HEK293 (cell line): ENCODE results near the gene CENPP.

Source experiments
- CTCF ChIA-PET: fragments of 350-600 bp; formaldehyde crosslinking; extraction: SDS; loops from one replicate; lab custom pipeline; 2021; ENCODE audit warnings: antibody characterized with exemption; lab: Yijun Ruan, JAX
- POLR2A ChIA-PET: fragments of 300-600 bp; formaldehyde crosslinking; extraction: SDS; loops from one replicate; lab custom pipeline; 2020; ENCODE audit warnings: antibody characterized with exemption, inconsistent platforms; lab: Yijun Ruan, JAX
- H3K27ac ChIP-seq: fragments of 200-500 bp; sonication (Bioruptor generic); 2 replicates; pipeline ENCODE4 v1.5.1; 2014; ENCODE audit warnings: low read depth, low read length, control low read depth, inconsistent platforms; ENCODE audit errors: extremely low read depth
- H3K36me3 ChIP-seq, 2 experiments: fragments of 200-500 bp in 1 of 2; sonication (Bioruptor generic) in 1 of 2; 1 replicate in 1 of 2; 2 replicates in 1 of 2; pipeline ENCODE4 v1.5.1; 2014 to 2017; ENCODE audit warnings: inconsistent platforms in 2 of 2, low read length in 2 of 2; ENCODE audit not compliant: control insufficient read depth in 2 of 2, insufficient read depth in 1 of 2
- H3K4me1 ChIP-seq: fragments of 200-500 bp; sonication (Bioruptor generic); 2 replicates; pipeline ENCODE4 v1.5.1; 2014; ENCODE audit warnings: mild to moderate bottlenecking, low read length, inconsistent platforms; ENCODE audit not compliant: control insufficient read depth, insufficient read depth
- H3K4me3 ChIP-seq: 2 replicates; pipeline ENCODE4 v1.5.1; 2011; ENCODE audit warnings: low read depth, mild to moderate bottlenecking, control low read depth, low read length, moderate library complexity
- H3K9me3 ChIP-seq: fragments of 200-500 bp; sonication (Bioruptor generic); 2 replicates; pipeline ENCODE4 v1.5.1; 2014; ENCODE audit warnings: low read depth, low read length, inconsistent platforms; ENCODE audit not compliant: control insufficient read depth, insufficient read depth
- KLF7 ChIP-seq: fragments of 450-650 bp; formaldehyde crosslinking; IDR thresholded peaks from 2 replicates; pipeline ENCODE4 v1.5.1; 2016; ENCODE audit warnings: missing biosample characterization, missing genetic modification characterization, borderline replicate concordance
- KLF9 ChIP-seq: fragments of 450-650 bp; formaldehyde crosslinking; IDR thresholded peaks from 2 replicates; pipeline ENCODE4 v1.5.1; 2016; ENCODE audit warnings: missing biosample characterization, missing genetic modification characterization, low read depth
- ZNF138 ChIP-seq: fragments of 450-650 bp; formaldehyde crosslinking; IDR thresholded peaks from 2 replicates; pipeline ENCODE4 v1.5.1; 2016; ENCODE audit warnings: missing biosample characterization, missing genetic modification characterization, borderline replicate concordance
- ZNF174 ChIP-seq: fragments of 450-650 bp; formaldehyde crosslinking; IDR thresholded peaks from 2 replicates; pipeline ENCODE4 v1.5.0; 2017; ENCODE audit warnings: missing biosample characterization, mild to moderate bottlenecking, missing genetic modification characterization
- ZNF426 ChIP-seq: fragments of 450-650 bp; formaldehyde crosslinking; IDR thresholded peaks from 2 replicates; pipeline ENCODE4 v1.5.1; 2017; ENCODE audit warnings: missing biosample characterization, missing genetic modification characterization, mild to moderate bottlenecking, inconsistent platforms, moderate library complexity
- ZNF48 ChIP-seq: fragments of 450-650 bp; formaldehyde crosslinking; IDR thresholded peaks from 2 replicates; pipeline ENCODE4 v1.5.1; 2016; ENCODE audit warnings: missing biosample characterization, missing genetic modification characterization
- ZNF514 ChIP-seq: fragments of 450-650 bp; formaldehyde crosslinking; IDR thresholded peaks from 2 replicates; pipeline ENCODE4 v1.5.1; 2016; ENCODE audit warnings: missing biosample characterization, missing genetic modification characterization
- ZNF544 ChIP-seq: fragments of 450-650 bp; formaldehyde crosslinking; IDR thresholded peaks from 2 replicates; pipeline ENCODE4 v1.5.0; 2017; ENCODE audit warnings: missing biosample characterization, missing genetic modification characterization
- ZSCAN23 ChIP-seq: fragments of 450-650 bp; formaldehyde crosslinking; IDR thresholded peaks from 2 replicates; pipeline ENCODE4 v1.5.1; 2016; ENCODE audit warnings: missing biosample characterization, missing genetic modification characterization
- TF ChIP-seq, protein P1 (sequence below): fragments of 450-650 bp; formaldehyde crosslinking; IDR thresholded peaks from 2 replicates; pipeline ENCODE4 v1.5.1; 2016; ENCODE audit warnings: missing biosample characterization, missing genetic modification characterization
- TF ChIP-seq, protein P2 (sequence below): fragments of 450-650 bp; formaldehyde crosslinking; IDR thresholded peaks from 2 replicates; pipeline ENCODE4 v1.5.1; 2016; ENCODE audit warnings: missing biosample characterization, missing genetic modification characterization
- TF ChIP-seq, protein P3 (sequence below): fragments of 450-650 bp; formaldehyde crosslinking; IDR thresholded peaks from 2 replicates; pipeline ENCODE4 v1.5.1; 2017; ENCODE audit warnings: missing biosample characterization, missing genetic modification characterization
- TF ChIP-seq, protein P4 (sequence below): fragments of 450-650 bp; formaldehyde crosslinking; IDR thresholded peaks from 2 replicates; pipeline ENCODE4 v1.5.1; 2016; ENCODE audit warnings: missing biosample characterization, missing genetic modification characterization

CENPP gene

DNA sequence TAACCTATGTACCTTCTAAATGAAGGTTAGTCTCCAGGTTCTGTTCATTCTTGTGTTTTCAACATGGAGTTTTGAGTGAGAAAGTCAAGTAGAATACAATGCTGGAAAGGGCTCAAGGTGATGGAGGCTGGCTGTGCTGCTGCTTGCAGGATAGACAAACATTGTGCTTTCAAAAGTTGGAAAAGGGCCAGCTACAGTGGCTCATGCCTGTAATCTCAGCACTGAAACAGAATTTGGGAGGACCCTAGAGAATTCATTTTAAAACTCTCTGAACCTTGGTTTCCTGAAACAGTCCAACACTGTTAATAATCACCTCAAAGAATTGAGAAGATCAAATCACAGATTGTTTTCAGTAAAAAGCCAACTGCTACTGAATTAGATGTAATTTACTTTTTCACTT is 16.9 kb upstream of the CENPP start (continued):
- TF ChIP-seq, protein P1, sequence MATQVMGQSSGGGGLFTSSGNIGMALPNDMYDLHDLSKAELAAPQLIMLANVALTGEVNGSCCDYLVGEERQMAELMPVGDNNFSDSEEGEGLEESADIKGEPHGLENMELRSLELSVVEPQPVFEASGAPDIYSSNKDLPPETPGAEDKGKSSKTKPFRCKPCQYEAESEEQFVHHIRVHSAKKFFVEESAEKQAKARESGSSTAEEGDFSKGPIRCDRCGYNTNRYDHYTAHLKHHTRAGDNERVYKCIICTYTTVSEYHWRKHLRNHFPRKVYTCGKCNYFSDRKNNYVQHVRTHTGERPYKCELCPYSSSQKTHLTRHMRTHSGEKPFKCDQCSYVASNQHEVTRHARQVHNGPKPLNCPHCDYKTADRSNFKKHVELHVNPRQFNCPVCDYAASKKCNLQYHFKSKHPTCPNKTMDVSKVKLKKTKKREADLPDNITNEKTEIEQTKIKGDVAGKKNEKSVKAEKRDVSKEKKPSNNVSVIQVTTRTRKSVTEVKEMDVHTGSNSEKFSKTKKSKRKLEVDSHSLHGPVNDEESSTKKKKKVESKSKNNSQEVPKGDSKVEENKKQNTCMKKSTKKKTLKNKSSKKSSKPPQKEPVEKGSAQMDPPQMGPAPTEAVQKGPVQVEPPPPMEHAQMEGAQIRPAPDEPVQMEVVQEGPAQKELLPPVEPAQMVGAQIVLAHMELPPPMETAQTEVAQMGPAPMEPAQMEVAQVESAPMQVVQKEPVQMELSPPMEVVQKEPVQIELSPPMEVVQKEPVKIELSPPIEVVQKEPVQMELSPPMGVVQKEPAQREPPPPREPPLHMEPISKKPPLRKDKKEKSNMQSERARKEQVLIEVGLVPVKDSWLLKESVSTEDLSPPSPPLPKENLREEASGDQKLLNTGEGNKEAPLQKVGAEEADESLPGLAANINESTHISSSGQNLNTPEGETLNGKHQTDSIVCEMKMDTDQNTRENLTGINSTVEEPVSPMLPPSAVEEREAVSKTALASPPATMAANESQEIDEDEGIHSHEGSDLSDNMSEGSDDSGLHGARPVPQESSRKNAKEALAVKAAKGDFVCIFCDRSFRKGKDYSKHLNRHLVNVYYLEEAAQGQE (tag by site-specific recombination) = no peak
- TF ChIP-seq ZNF426 (no peak), ZNF544 (tag by site-specific recombination) (no peak), ZNF514 (tag by site-specific recombination) (no peak), ZNF48 (no peak)
- TF ChIP-seq, protein P2, sequence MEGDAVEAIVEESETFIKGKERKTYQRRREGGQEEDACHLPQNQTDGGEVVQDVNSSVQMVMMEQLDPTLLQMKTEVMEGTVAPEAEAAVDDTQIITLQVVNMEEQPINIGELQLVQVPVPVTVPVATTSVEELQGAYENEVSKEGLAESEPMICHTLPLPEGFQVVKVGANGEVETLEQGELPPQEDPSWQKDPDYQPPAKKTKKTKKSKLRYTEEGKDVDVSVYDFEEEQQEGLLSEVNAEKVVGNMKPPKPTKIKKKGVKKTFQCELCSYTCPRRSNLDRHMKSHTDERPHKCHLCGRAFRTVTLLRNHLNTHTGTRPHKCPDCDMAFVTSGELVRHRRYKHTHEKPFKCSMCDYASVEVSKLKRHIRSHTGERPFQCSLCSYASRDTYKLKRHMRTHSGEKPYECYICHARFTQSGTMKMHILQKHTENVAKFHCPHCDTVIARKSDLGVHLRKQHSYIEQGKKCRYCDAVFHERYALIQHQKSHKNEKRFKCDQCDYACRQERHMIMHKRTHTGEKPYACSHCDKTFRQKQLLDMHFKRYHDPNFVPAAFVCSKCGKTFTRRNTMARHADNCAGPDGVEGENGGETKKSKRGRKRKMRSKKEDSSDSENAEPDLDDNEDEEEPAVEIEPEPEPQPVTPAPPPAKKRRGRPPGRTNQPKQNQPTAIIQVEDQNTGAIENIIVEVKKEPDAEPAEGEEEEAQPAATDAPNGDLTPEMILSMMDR (tag by site-specific recombination) = no peak
- TF ChIP-seq, protein P3, sequence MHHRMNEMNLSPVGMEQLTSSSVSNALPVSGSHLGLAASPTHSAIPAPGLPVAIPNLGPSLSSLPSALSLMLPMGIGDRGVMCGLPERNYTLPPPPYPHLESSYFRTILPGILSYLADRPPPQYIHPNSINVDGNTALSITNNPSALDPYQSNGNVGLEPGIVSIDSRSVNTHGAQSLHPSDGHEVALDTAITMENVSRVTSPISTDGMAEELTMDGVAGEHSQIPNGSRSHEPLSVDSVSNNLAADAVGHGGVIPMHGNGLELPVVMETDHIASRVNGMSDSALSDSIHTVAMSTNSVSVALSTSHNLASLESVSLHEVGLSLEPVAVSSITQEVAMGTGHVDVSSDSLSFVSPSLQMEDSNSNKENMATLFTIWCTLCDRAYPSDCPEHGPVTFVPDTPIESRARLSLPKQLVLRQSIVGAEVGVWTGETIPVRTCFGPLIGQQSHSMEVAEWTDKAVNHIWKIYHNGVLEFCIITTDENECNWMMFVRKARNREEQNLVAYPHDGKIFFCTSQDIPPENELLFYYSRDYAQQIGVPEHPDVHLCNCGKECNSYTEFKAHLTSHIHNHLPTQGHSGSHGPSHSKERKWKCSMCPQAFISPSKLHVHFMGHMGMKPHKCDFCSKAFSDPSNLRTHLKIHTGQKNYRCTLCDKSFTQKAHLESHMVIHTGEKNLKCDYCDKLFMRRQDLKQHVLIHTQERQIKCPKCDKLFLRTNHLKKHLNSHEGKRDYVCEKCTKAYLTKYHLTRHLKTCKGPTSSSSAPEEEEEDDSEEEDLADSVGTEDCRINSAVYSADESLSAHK (tag by site-specific recombination) = no peak

DNA sequence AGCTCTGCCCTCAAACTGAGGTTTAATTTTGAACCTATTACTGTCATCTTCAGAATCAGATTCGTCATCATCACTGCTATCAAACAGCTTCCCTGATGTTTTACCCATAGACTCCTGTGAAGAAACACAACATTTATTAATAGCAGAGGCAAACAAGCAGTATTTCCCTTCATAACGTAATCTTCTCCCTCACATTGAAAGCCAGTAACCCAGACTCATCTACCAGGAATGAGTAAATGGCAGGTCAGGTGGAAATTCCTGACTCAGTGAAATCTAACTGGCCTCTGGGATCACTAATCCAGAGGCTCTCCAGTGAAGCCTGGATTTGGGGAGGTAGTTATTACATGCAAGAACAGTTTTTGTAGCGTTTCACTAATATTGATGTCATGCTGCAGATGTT is 15.2 kb upstream of the CENPP start:
- no peaks in the 10 kb centered on the region for H3K4me1 ChIP-seq
- ChIA-PET CTCF (interaction anchor here (0.7 kb wide), 1 partner anchor 187 kb away, joined by 3 read pairs; no protein-coding TSS in a partner anchor), POLR2A (no interaction called here)
- TF ChIP-seq, protein P4, sequence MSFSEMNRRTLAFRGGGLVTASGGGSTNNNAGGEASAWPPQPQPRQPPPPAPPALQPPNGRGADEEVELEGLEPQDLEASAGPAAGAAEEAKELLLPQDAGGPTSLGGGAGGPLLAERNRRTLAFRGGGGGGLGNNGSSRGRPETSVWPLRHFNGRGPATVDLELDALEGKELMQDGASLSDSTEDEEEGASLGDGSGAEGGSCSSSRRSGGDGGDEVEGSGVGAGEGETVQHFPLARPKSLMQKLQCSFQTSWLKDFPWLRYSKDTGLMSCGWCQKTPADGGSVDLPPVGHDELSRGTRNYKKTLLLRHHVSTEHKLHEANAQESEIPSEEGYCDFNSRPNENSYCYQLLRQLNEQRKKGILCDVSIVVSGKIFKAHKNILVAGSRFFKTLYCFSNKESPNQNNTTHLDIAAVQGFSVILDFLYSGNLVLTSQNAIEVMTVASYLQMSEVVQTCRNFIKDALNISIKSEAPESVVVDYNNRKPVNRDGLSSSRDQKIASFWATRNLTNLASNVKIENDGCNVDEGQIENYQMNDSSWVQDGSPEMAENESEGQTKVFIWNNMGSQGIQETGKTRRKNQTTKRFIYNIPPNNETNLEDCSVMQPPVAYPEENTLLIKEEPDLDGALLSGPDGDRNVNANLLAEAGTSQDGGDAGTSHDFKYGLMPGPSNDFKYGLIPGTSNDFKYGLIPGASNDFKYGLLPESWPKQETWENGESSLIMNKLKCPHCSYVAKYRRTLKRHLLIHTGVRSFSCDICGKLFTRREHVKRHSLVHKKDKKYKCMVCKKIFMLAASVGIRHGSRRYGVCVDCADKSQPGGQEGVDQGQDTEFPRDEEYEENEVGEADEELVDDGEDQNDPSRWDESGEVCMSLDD (tag by site-specific recombination) = no peak
- TF ChIP-seq KLF9 (tag by site-specific recombination) (no peak), ZNF138 (tag by site-specific recombination) (no peak), ZNF174 (no peak), ZSCAN23 (tag by site-specific recombination) (no peak), KLF7 (tag by site-specific recombination) (no peak)
- TF ChIP-seq, protein P2 (tag by site-specific recombination) = no peak
- no peak overlapping the region for H3K4me3 ChIP-seq
- peaks cover 37 to 91% of the 10 kb centered on the region in 2 experiments for H3K36me3 ChIP-seq
- H3K9me3 ChIP-seq = no peaks in the 10 kb centered on the region
- H3K27ac ChIP-seq = no peak overlapping the region
